ENCODE results near the gene HOXB3. TPM values are rescaled to one million over a fixed set of nuclear protein-coding genes. Genes with fewer than 3 reads are reported as not detected.

HOXB3 gene
- total and polyA plus RNA-seq, 8 donors, result 10.4 to 114 (median 89.4) TPM

- Histone ChIP-seq H3K36me3 (no peaks in the 10 kb centered on the region), H3K9me3 (no peaks in the 10 kb centered on the region), H3K27ac (no peak overlapping the region), H3K4me1 (no peaks in the 10 kb centered on the region), H3K27me3 (peaks cover 6 to 62% of the 10 kb centered on the region in 2 donors), H3K4me3 (no peak overlapping the region)
- DNase-seq (no peak), ATAC-seq (no peak)
- intact Hi-C loops (cut with DNase I), result no loop called here
- TF ChIP-seq CTCF (IDR thresholded peaks at IDR 0.05), result no peak
These were observed 90.2 kb downstream of the HOXB3 start for GRCh38 chr17:48499735-48500434.

- no peak overlapping the region for H3K4me3 ChIP-seq
- ATAC-seq, result no peak
- no peaks in the 10 kb centered on the region for H3K9me3 ChIP-seq
- TF ChIP-seq CTCF (IDR thresholded peaks at IDR 0.05), result no peak
- no peak overlapping the region for H3K27ac ChIP-seq
- no peaks in the 10 kb centered on the region for H3K36me3 ChIP-seq
- no peaks in the 10 kb centered on the region for H3K4me1 ChIP-seq
- intact Hi-C loops (cut with DNase I), result no loop called here
- no peak for DNase-seq
- peaks cover 6 to 60% of the 10 kb centered on the region in 2 donors for H3K27me3 ChIP-seq
These were observed 90.8 kb downstream of the HOXB3 start for GRCh38 chr17:48499248-48499647.

Small RNA genes lying within 50 kb of the gene (microRNA-seq; reads per million reads assigned to microRNA genes)
- gene MIR196A1, result 0 reads per million in 2 donors

Other genes starting within 250 kb of the HOXB3 start
- gene SKAP1, start 160.0 kb downstream of the HOXB3 start, total RNA-seq, result 1 to 10 TPM; 1.9 to 3.0 TPM
- gene SKAP1, start 160.0 kb downstream of the HOXB3 start, polyA plus RNA-seq (ENCODE audit: insufficient read length in 6 of 6), result 1 to 10 TPM; 1.2 to 3.0 (median 1.8) TPM
- not detected for gene HOXB1, start 59.2 kb downstream of the HOXB3 start, total RNA-seq
- gene HOXB1, start 59.2 kb downstream of the HOXB3 start, polyA plus RNA-seq (ENCODE audit: insufficient read length in 6 of 6), result under 1 TPM in 5 of 6 donors, not detected in 1; 0.09 to 0.39 (median 0.10) TPM
- 10 to 100 TPM in 1 of 2 donors, 1 to 10 TPM in 1; 9.7 to 11.8 TPM for gene HOXB2, start 45.1 kb downstream of the HOXB3 start, total RNA-seq
- gene HOXB2, start 45.1 kb downstream of the HOXB3 start, polyA plus RNA-seq (ENCODE audit: insufficient read length in 6 of 6), result 10 to 100 TPM; 24.0 to 33.6 (median 25.8) TPM
- gene HOXB4, start 11.9 kb downstream of the HOXB3 start, total RNA-seq, result 1 to 10 TPM; 4.5 to 4.8 TPM
- 10 to 100 TPM; 11.7 to 19.0 (median 13.5) TPM for gene HOXB4, start 11.9 kb downstream of the HOXB3 start, polyA plus RNA-seq (ENCODE audit: insufficient read length in 6 of 6)
- gene HOXB5, start 3.5 kb upstream of the HOXB3 start, total RNA-seq, result 1 to 10 TPM; 3.3 to 4.2 TPM
- 10 to 100 TPM; 26.3 to 37.5 (median 31.2) TPM for gene HOXB5, start 3.5 kb upstream of the HOXB3 start, polyA plus RNA-seq (ENCODE audit: insufficient read length in 6 of 6)
- gene HOXB6, start 14.7 kb upstream of the HOXB3 start, total RNA-seq, result 1 to 10 TPM; 5.1 to 6.7 TPM
- 10 to 100 TPM; 10.8 to 17.1 (median 12.9) TPM for gene HOXB6, start 14.7 kb upstream of the HOXB3 start, polyA plus RNA-seq (ENCODE audit: insufficient read length in 6 of 6)
- gene HOXB7, start 20.8 kb upstream of the HOXB3 start, total RNA-seq, result 1 to 10 TPM; 2.4 to 3.0 TPM
- 10 to 100 TPM in 1 of 6 donors, 1 to 10 TPM in 5; 6.1 to 10.5 (median 7.2) TPM for gene HOXB7, start 20.8 kb upstream of the HOXB3 start, polyA plus RNA-seq (ENCODE audit: insufficient read length in 6 of 6)
- gene HOXB8, start 25.1 kb upstream of the HOXB3 start, total RNA-seq, result under 1 TPM; 0.32 to 0.39 TPM
- gene HOXB8, start 25.1 kb upstream of the HOXB3 start, polyA plus RNA-seq (ENCODE audit: insufficient read length in 6 of 6), result 1 to 10 TPM in 2 of 6 donors, under 1 TPM in 4; 0.34 to 1.6 (median 0.85) TPM
- gene HOXB9, start 36.1 kb upstream of the HOXB3 start, total RNA-seq, result not detected
- gene HOXB9, start 36.1 kb upstream of the HOXB3 start, polyA plus RNA-seq (ENCODE audit: insufficient read length in 6 of 6), result under 1 TPM; 0.09 to 0.61 (median 0.15) TPM
- not detected for gene PRAC1, start 132.3 kb upstream of the HOXB3 start, total RNA-seq
- gene PRAC1, start 132.3 kb upstream of the HOXB3 start, polyA plus RNA-seq (ENCODE audit: insufficient read length in 6 of 6), result not detected
- gene PRAC2, start 132.9 kb upstream of the HOXB3 start, total RNA-seq, result not detected
- not detected for gene PRAC2, start 132.9 kb upstream of the HOXB3 start, polyA plus RNA-seq (ENCODE audit: insufficient read length in 6 of 6)
- not detected for gene HOXB13, start 138.5 kb upstream of the HOXB3 start, total RNA-seq
- not detected for gene HOXB13, start 138.5 kb upstream of the HOXB3 start, polyA plus RNA-seq (ENCODE audit: insufficient read length in 6 of 6)
- 1 to 10 TPM in 1 of 2 donors, under 1 TPM in 1; 0.35 to 1.3 TPM for gene TTLL6, start 227.0 kb upstream of the HOXB3 start, total RNA-seq
- 1 to 10 TPM in 4 of 6 donors, under 1 TPM in 2; 0.50 to 2.4 (median 1.7) TPM for gene TTLL6, start 227.0 kb upstream of the HOXB3 start, polyA plus RNA-seq (ENCODE audit: insufficient read length in 6 of 6)
- 100 to 1,000 TPM; 116 to 128 TPM for gene CALCOCO2, start 240.8 kb upstream of the HOXB3 start, total RNA-seq
- 100 to 1,000 TPM; 105 to 132 (median 114) TPM for gene CALCOCO2, start 240.8 kb upstream of the HOXB3 start, polyA plus RNA-seq (ENCODE audit: insufficient read length in 6 of 6)